GM23338 (cell line): Measurements from ENCODE around the gene LRBA.

Experiments
- CREB1 ChIP-seq: fragments of 250-450 bp; sonication (Bioruptor Pico); IDR thresholded peaks from 2 replicates; pipeline ENCODE4 v1.5.0; 2020; ENCODE audit warnings: low read depth, mild to moderate bottlenecking, moderate library complexity
- CTCF ChIP-seq, 2 experiments: fragments of 200-600 bp in 1 of 2; sonication (generic) in 1 of 2; conservative IDR thresholded peaks; 2 replicates each; pipeline versions ENCODE4 v1.5.1 to v1.6.1; 2016 to 2017; ENCODE audit warnings: antibody characterized with exemption in 2 of 2, low read depth in 2 of 2, mild to moderate bottlenecking in 2 of 2, moderate library complexity in 1 of 2
- EZH2 ChIP-seq: fragments of 200-600 bp; sonication (generic); IDR thresholded peaks from one replicate; pipeline ENCODE4 v1.8.0; 2017; ENCODE audit warnings: antibody characterized with exemption, mild to moderate bottlenecking, low read depth; ENCODE audit not compliant: unreplicated experiment
- EZH2phosphoT487 ChIP-seq: fragments of 200-600 bp; sonication (generic); IDR thresholded peaks from one replicate; pipeline ENCODE4 v1.8.1; 2018; ENCODE audit warnings: antibody characterized with exemption; ENCODE audit not compliant: unreplicated experiment
- JUNB ChIP-seq: IDR thresholded peaks from one replicate; pipeline ENCODE4 v1.6.1; 2016; ENCODE audit warnings: antibody characterized with exemption; ENCODE audit not compliant: unreplicated experiment
- POLR2AphosphoS5 ChIP-seq: IDR thresholded peaks from 2 replicates; pipeline ENCODE4 v1.6.1; 2016; ENCODE audit warnings: antibody characterized with exemption, low read depth
- REST ChIP-seq: IDR thresholded peaks from one replicate; pipeline ENCODE4 v1.6.1; 2018; ENCODE audit warnings: antibody characterized with exemption; ENCODE audit not compliant: unreplicated experiment
- ZNF331 ChIP-seq: fragments of 250-450 bp; sonication (Bioruptor Pico); IDR thresholded peaks from 2 replicates; pipeline ENCODE4 v1.5.0; 2020; ENCODE audit warnings: low read depth, mild to moderate bottlenecking, moderate library complexity

- TF ChIP-seq POLR2AphosphoS5 (no peak), EZH2 (no peak), CTCF (conservative IDR thresholded peaks at IDR 0.05; ENCODE audit: low read depth in 2 of 2) (no peak), CREB1 (CRISPR knock-in tag) (no peak), JUNB (no peak), EZH2phosphoT487 (no peak), REST (no peak), ZNF331 (CRISPR knock-in tag) (no peak)
These were observed 433.4 kb downstream of the LRBA start for GRCh38 chr4:150581641-150582051.
